SH-SY5Y (cell line): ENCODE results near the gene FAM184A.

ENCODE experiments used
- GATA2 ChIP-seq: IDR thresholded peaks from 2 replicates; pipeline ENCODE4 v1.6.1; 2011; ENCODE audit warnings: mild to moderate bottlenecking, low read depth, low read length
- GATA3 ChIP-seq: IDR thresholded peaks from 2 replicates; pipeline ENCODE4 v1.6.1; 2011; ENCODE audit warnings: low read depth, mild to moderate bottlenecking, low read length, moderate library complexity

- no peak for TF ChIP-seq GATA2
- no peak for TF ChIP-seq GATA3
These were observed 160.1 kb downstream of the FAM184A start for GRCh38 chr6:118918329-118918725.
